PC-3 (cell line): ENCODE measurements around the gene EFCAB6.

Experiments
- CTCF ChIP-seq: fragments of 300-600 bp; sonication (generic); conservative IDR thresholded peaks from 2 replicates; pipeline ENCODE4 v1.5.1; 2017; ENCODE audit warnings: antibody characterized with exemption, low read depth, mild to moderate bottlenecking, low read length
- EZH2 ChIP-seq: fragments of 300-600 bp; sonication (generic); IDR thresholded peaks from one replicate; pipeline ENCODE4 v1.6.1; 2017; ENCODE audit warnings: antibody characterized with exemption, mild to moderate bottlenecking, low read length; ENCODE audit not compliant: unreplicated experiment
- EZH2phosphoT487 ChIP-seq: fragments of 300-600 bp; sonication (generic); IDR thresholded peaks from 2 replicates; pipeline ENCODE4 v1.6.1; 2018; ENCODE audit warnings: mild to moderate bottlenecking, antibody characterized with exemption, low read length, borderline replicate concordance

DNA sequence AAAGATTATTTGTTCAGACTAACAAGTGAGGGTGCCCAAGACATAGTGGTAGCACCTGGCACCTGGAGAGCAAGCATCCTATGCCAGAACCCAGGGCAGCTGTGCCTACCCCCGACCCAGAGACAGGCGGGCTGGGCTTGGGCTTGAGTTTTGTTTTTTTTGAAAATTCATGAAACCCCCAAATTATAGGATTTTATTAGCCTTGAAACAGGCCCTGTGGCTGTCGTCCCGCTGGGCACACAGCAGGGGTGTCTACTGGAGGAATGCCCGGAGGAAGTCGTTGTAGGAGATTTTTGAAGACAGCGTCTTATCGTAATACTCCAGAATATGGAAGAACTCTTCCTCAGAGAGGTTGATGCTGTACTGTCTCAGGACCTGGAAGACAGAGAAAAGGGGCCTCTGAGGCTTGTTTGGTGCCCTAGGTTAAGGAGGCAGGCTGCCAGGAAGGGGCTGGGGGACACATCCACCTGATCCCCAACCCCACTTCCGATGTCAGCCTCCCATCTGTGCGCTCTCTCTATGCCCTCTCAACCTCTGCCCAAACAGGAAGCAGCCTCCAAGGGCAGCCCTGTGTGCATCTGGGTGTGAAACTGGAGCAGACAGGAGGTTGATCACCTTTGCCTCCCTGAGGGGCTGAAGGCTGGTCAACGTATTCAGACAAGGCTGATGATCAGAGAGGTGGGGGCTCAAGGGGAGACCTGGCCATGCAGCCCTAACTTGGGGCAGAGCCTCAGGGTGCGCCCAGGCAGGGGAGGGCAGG lies 283.3 kb downstream of the EFCAB6 start:
- no peak for TF ChIP-seq CTCF
- TF ChIP-seq EZH2: no peak
- TF ChIP-seq EZH2phosphoT487: no peak
